Measurements from ENCODE around the gene MAP2K5.

MAP2K5 gene

DNA sequence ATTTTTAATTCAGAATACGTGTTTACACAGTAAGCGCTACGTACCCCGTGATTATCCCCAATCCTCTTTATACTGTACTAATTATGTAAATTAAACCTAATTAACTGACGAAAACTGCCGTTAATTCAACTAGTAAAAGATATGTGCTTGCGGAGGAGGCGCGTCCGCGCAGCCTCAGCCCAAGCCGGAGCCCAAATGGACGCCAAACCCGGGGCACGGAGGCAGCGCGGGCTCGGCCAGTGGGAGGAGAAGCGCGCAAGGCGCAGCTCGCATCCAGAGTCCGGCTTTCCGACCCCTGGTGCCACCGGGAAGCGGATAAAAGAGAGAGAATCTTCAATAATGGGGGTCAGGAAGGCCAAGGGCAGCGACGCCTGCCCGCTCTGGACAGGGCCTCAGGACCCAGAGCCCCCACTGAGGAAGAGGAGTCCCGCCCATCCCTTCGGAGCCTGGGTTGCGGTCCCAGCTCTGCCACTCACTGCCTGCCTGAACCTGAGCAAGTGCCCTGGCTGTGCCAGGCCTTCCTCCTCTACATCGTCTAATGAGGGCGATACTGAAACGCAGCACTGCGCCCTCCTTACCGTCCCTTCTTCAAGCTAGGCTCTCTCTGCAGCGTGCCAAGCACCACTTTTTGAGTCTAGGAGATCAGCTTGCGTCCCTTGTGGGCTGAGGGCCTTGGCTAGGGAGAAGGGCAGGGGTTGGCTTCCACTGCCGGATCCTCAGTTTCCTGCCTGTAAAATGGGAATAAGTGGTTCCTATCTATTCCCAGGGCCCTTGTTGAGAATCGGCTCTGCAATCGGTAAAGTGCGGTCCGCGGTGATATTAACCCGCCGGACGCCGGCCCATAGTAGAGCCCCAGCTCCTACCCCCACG is 277.9 kb downstream of the MAP2K5 start:
- no peaks in the 10 kb centered on the region for H3K9me3 ChIP-seq (ENCODE audit: insufficient read depth, low read length)
- no peak overlapping the region for H3K4me2 ChIP-seq (ENCODE audit: low read length)

DNA sequence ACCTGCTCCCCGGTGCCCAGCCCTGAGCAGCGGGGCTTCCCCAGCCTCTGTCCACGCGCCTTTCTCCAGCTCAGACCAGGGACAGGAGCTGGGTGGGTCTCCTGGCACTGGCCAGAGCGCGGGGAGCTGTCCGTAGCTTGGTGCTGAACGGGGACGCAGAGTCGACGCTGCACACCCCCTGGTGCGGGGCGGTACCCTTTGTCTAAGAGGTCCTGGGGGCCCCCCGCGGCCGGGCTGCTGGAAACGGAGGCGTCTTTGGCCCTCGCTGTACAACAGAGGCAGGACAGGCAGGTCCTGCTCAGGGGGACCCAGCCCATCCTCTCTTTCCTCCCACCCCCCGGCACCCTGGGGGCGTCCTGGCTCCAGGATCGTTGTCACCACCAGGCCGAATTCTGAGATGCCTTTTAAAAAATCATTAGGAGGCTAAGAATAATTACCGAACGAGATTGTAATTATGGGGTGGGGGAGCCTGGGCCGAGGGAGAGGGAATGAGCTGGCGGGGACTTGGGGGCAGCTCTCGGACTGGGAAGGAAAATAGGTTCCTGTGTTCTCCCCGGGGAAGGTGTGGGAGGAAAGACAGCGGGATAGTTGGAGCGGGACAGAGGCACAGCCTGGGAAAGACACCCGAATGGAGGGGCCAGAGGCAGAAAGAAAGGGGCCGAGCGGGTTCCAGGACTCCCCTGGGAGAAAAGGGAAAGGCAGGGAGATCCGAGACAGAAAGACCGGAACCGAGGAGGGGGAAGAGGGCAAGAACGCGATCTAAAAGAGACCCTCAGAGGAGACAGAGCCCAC is 278.7 kb downstream of the MAP2K5 start:
- TF ChIP-seq, protein P1, sequence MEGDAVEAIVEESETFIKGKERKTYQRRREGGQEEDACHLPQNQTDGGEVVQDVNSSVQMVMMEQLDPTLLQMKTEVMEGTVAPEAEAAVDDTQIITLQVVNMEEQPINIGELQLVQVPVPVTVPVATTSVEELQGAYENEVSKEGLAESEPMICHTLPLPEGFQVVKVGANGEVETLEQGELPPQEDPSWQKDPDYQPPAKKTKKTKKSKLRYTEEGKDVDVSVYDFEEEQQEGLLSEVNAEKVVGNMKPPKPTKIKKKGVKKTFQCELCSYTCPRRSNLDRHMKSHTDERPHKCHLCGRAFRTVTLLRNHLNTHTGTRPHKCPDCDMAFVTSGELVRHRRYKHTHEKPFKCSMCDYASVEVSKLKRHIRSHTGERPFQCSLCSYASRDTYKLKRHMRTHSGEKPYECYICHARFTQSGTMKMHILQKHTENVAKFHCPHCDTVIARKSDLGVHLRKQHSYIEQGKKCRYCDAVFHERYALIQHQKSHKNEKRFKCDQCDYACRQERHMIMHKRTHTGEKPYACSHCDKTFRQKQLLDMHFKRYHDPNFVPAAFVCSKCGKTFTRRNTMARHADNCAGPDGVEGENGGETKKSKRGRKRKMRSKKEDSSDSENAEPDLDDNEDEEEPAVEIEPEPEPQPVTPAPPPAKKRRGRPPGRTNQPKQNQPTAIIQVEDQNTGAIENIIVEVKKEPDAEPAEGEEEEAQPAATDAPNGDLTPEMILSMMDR (IDR thresholded peaks at IDR 0.05; ENCODE audit: low read depth, low read length): no peak
- no peak for TF ChIP-seq EZH2phosphoT487 (IDR thresholded peaks at IDR 0.05; ENCODE audit: low read depth)
- Histone ChIP-seq H3K9me3 (ENCODE audit: insufficient read depth, low read length) (no peaks in the 10 kb centered on the region), H3K27me3 (ENCODE audit: low read depth, low read length) (no peaks in the 10 kb centered on the region), H4K20me1 (ENCODE audit: insufficient read depth, low read length) (no peaks in the 10 kb centered on the region), H3K4me2 (ENCODE audit: low read length) (no peak overlapping the region), H3K79me2 (ENCODE audit: low read length) (no peaks in the 10 kb centered on the region), H2AFZ (ENCODE audit: low read depth, low read length) (no peak overlapping the region), H3K4me3 (ENCODE audit: low read length) (no peak overlapping the region), H3K36me3 (replicated peaks; ENCODE audit: low read depth, low read length) (no peaks in the 10 kb centered on the region), H3K9ac (ENCODE audit: low read length) (no peak overlapping the region), H3K4me1 (ENCODE audit: low read length) (no peaks in the 10 kb centered on the region), H3K27ac (ENCODE audit: low read length) (no peak overlapping the region)

More for the DNA sequence above, 277.9 kb downstream of the MAP2K5 start:
- no peak for TF ChIP-seq EZH2phosphoT487 (IDR thresholded peaks at IDR 0.05; ENCODE audit: low read depth)
- TF ChIP-seq, protein P1 (IDR thresholded peaks at IDR 0.05; ENCODE audit: low read depth, low read length): no peak
- no peaks in the 10 kb centered on the region for H3K36me3 ChIP-seq (replicated peaks; ENCODE audit: low read depth, low read length)
- no peaks in the 10 kb centered on the region for H3K4me1 ChIP-seq (ENCODE audit: low read length)
- H2AFZ ChIP-seq (ENCODE audit: low read depth, low read length): no peak overlapping the region
- H4K20me1 ChIP-seq (ENCODE audit: insufficient read depth, low read length): no peaks in the 10 kb centered on the region
- H3K79me2 ChIP-seq (ENCODE audit: low read length): no peaks in the 10 kb centered on the region
- H3K4me3 ChIP-seq (ENCODE audit: low read length): no peak overlapping the region
- H3K27ac ChIP-seq (ENCODE audit: low read length): no peak overlapping the region
- H3K27me3 ChIP-seq (ENCODE audit: low read depth, low read length): no peaks in the 10 kb centered on the region
- H3K9ac ChIP-seq (ENCODE audit: low read length): no peak overlapping the region

DNA sequence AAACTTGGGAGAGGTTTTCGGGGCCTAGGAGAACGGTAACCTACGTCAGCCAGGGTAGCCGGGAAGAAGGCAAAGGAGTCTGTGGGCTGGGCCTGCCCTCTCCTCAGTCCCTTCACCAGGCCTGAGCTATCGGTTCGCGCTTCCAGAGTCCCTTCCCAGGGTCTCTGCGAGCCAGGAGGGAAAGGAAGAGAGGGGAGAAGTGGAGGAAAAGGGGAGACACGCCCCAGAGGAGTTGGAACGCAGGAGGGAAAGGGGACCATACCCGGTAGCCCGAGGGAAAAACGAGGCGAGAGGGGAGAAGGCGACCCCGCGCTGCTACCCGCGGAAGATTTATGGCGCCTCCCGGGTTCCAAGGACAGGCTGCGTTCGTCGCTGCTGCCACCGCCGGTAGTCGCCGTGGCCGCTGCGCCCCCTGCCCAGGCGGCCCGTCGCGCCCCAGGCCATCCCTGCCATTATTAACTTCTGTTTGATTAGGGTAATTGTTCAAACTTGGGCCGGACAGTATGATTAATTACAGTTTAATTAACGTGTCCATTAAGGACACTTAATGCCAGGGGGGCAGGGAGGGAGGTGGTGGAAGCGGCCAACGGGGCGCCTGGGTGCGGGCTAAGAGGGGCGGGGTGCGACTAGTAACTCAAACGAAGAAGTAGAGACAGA is 279.4 kb downstream of the MAP2K5 start:
- no peak overlapping the region for H3K9ac ChIP-seq (ENCODE audit: low read length)
- no peak overlapping the region for H3K4me2 ChIP-seq (ENCODE audit: low read length)
- no peaks in the 10 kb centered on the region for H3K36me3 ChIP-seq (replicated peaks; ENCODE audit: low read depth, low read length)
- H3K4me1 ChIP-seq (ENCODE audit: low read length): no peaks in the 10 kb centered on the region
- H3K79me2 ChIP-seq (ENCODE audit: low read length): no peaks in the 10 kb centered on the region
- no peaks in the 10 kb centered on the region for H4K20me1 ChIP-seq (ENCODE audit: insufficient read depth, low read length)
- H3K27ac ChIP-seq (ENCODE audit: low read length): no peak overlapping the region
- no peak overlapping the region for H3K4me3 ChIP-seq (ENCODE audit: low read length)
- TF ChIP-seq EZH2phosphoT487 (IDR thresholded peaks at IDR 0.05; ENCODE audit: low read depth): no peak
- TF ChIP-seq, protein P1 (IDR thresholded peaks at IDR 0.05; ENCODE audit: low read depth, low read length): no peak
- no peaks in the 10 kb centered on the region for H3K27me3 ChIP-seq (ENCODE audit: low read depth, low read length)
- no peak overlapping the region for H2AFZ ChIP-seq (ENCODE audit: low read depth, low read length)
- H3K9me3 ChIP-seq (ENCODE audit: insufficient read depth, low read length): no peaks in the 10 kb centered on the region

Data from OCI-LY3 (cell line).